ENCODE results near the gene LAMA5. TPM values are rescaled to one million over a fixed set of nuclear protein-coding genes. Genes with fewer than 3 reads are reported as not detected.

The LAMA5 gene
- total RNA-seq, 1 experiment from 2014 or later: 266 TPM

- no peak for DNase-seq (ENCODE audit: unreplicated experiment)
- no TSS peak for BruUV-seq (replicated peaks)
- Mint-ChIP-seq H3K4me3 (ENCODE audit: unreplicated experiment) (no peak overlapping the region), H3K9me3 (ENCODE audit: unreplicated experiment) (peaks cover 8% of the 10 kb centered on the region), H3K27me3 (ENCODE audit: insufficient read depth, unreplicated experiment) (no peaks in the 10 kb centered on the region), H3K36me3 (ENCODE audit: insufficient read depth, unreplicated experiment) (peaks cover 73% of the 10 kb centered on the region), H3K27ac (ENCODE audit: low read depth, unreplicated experiment) (peak overlapping the region; percentile 93), H3K4me1 (ENCODE audit: insufficient read depth, unreplicated experiment) (peaks cover 22% of the 10 kb centered on the region)
- ChIA-PET CTCF (interaction anchor here (0.6 to 4.9 kb wide), 6 partner anchors 12 to 169 kb away, joined by 3 to 63 read pairs (median 10); partner anchors contain the start of gene MTG2), POLR2A (interaction anchor here (0.7 to 7.4 kb wide), 9 partner anchors 7 to 47 kb away, joined by 4 to 347 read pairs (median 15); partner anchors contain the start of genes ADRM1, LAMA5 and RPS21)
- TF ChIP-seq, protein P1, sequence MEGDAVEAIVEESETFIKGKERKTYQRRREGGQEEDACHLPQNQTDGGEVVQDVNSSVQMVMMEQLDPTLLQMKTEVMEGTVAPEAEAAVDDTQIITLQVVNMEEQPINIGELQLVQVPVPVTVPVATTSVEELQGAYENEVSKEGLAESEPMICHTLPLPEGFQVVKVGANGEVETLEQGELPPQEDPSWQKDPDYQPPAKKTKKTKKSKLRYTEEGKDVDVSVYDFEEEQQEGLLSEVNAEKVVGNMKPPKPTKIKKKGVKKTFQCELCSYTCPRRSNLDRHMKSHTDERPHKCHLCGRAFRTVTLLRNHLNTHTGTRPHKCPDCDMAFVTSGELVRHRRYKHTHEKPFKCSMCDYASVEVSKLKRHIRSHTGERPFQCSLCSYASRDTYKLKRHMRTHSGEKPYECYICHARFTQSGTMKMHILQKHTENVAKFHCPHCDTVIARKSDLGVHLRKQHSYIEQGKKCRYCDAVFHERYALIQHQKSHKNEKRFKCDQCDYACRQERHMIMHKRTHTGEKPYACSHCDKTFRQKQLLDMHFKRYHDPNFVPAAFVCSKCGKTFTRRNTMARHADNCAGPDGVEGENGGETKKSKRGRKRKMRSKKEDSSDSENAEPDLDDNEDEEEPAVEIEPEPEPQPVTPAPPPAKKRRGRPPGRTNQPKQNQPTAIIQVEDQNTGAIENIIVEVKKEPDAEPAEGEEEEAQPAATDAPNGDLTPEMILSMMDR (IDR thresholded peaks at IDR 0.05; ENCODE audit: unreplicated experiment): no peak
- intact Hi-C loops (cut with micrococcal nuclease): loop anchor here (1.0 kb wide), 1 partner anchor 30 kb away; no protein-coding TSS in a partner anchor
These were observed 15.4 kb downstream of the LAMA5 start for GRCh38 chr20:62351469-62352401.

GRCh38 chr20:62350629-62351422, 16.3 kb downstream of the LAMA5 start:
- intact Hi-C loops (cut with micrococcal nuclease): loop anchor here (1.0 kb wide), 1 partner anchor 49 kb away; the partner anchor contains the start of gene ADRM1
- no TSS peak for BruUV-seq (replicated peaks)
- no peaks in the 10 kb centered on the region for H3K27me3 Mint-ChIP-seq (ENCODE audit: insufficient read depth, unreplicated experiment)
- peaks cover 22% of the 10 kb centered on the region for H3K4me1 Mint-ChIP-seq (ENCODE audit: insufficient read depth, unreplicated experiment)
- H3K36me3 Mint-ChIP-seq (ENCODE audit: insufficient read depth, unreplicated experiment): peaks cover 73% of the 10 kb centered on the region
- DNase-seq (ENCODE audit: unreplicated experiment): peak; percentile 67
- peak overlapping the region; percentile 53 for H3K4me3 Mint-ChIP-seq (ENCODE audit: unreplicated experiment)
- POLR2A ChIA-PET: interaction anchor here (0.6 to 7.4 kb wide), 18 partner anchors 8 to 1690 kb away, joined by 3 to 347 read pairs (median 7); partner anchors contain the start of genes ADRM1, GID8, LAMA5 and RPS21
- CTCF ChIA-PET: interaction anchor here (0.5 to 4.9 kb wide), 16 partner anchors 8 to 350 kb away, joined by 3 to 63 read pairs (median 4); partner anchors contain the start of gene MTG2
- TF ChIP-seq, protein P1 (IDR thresholded peaks at IDR 0.05; ENCODE audit: unreplicated experiment): no peak
- H3K27ac Mint-ChIP-seq (ENCODE audit: low read depth, unreplicated experiment): peak overlapping the region; percentile 93
- H3K9me3 Mint-ChIP-seq (ENCODE audit: unreplicated experiment): peaks cover 8% of the 10 kb centered on the region

GRCh38 chr20:62350098-62350628, 16.9 kb downstream of the LAMA5 start:
- intact Hi-C loops (cut with micrococcal nuclease): loop anchor here (1.0 kb wide), 1 partner anchor 48 kb away; the partner anchor contains the start of gene ADRM1
- peak; percentile 95 for DNase-seq (ENCODE audit: unreplicated experiment)
- H3K27me3 Mint-ChIP-seq (ENCODE audit: insufficient read depth, unreplicated experiment): no peaks in the 10 kb centered on the region
- no TSS peak for BruUV-seq (replicated peaks)
- ChIA-PET CTCF (interaction anchor here (0.5 to 4.9 kb wide), 15 partner anchors 9 to 351 kb away, joined by 3 to 63 read pairs (median 4); no protein-coding TSS in a partner anchor), POLR2A (interaction anchor here (0.6 to 7.4 kb wide), 19 partner anchors 9 to 1690 kb away, joined by 3 to 347 read pairs (median 5); partner anchors contain the start of genes ADRM1, GID8, LAMA5 and RPS21)
- H3K4me1 Mint-ChIP-seq (ENCODE audit: insufficient read depth, unreplicated experiment): peaks cover 22% of the 10 kb centered on the region
- H3K27ac Mint-ChIP-seq (ENCODE audit: low read depth, unreplicated experiment): peak overlapping the region; percentile 93
- H3K9me3 Mint-ChIP-seq (ENCODE audit: unreplicated experiment): peaks cover 8% of the 10 kb centered on the region
- TF ChIP-seq, protein P1 (IDR thresholded peaks at IDR 0.05; ENCODE audit: unreplicated experiment): no peak
- peak overlapping the region; percentile 53 for H3K4me3 Mint-ChIP-seq (ENCODE audit: unreplicated experiment)
- peaks cover 73% of the 10 kb centered on the region for H3K36me3 Mint-ChIP-seq (ENCODE audit: insufficient read depth, unreplicated experiment)
